NB4 (cell line): ENCODE data around the gene GPRC6A.

Source experiments
- CTCF ChIP-seq: IDR thresholded peaks from one replicate; pipeline ENCODE4 v1.5.1; 2012; ENCODE audit warnings: low read depth, low read length
- MAX ChIP-seq: IDR thresholded peaks from 2 replicates; pipeline ENCODE4 v1.6.1; 2011; ENCODE audit warnings: low read depth, low read length
- MYC ChIP-seq: IDR thresholded peaks from 2 replicates; pipeline ENCODE4 v1.6.1; 2011; ENCODE audit warnings: low read depth, low read length
- POLR2A ChIP-seq: IDR thresholded peaks from 2 replicates; pipeline ENCODE4 v1.6.1; 2011; ENCODE audit warnings: mild to moderate bottlenecking; ENCODE audit not compliant: insufficient read length; ENCODE audit errors: extremely low read depth

GRCh38 chr6:116827561-116828240 lies 1.2 kb downstream of the GPRC6A start:
- TF ChIP-seq CTCF (no peak), POLR2A (no peak), MAX (no peak), MYC (no peak)
